NCI-H146 (cell line): ENCODE results near the gene TMEM234.

Experiments
- DNase-seq: peaks from one replicate; lab custom pipeline; 2025; lab: John Stamatoyannopoulos, UW

The TMEM234 gene

GRCh38 chr1:32178380-32179192 is 43.6 kb downstream of the TMEM234 start:
- no peak for DNase-seq

DNA sequence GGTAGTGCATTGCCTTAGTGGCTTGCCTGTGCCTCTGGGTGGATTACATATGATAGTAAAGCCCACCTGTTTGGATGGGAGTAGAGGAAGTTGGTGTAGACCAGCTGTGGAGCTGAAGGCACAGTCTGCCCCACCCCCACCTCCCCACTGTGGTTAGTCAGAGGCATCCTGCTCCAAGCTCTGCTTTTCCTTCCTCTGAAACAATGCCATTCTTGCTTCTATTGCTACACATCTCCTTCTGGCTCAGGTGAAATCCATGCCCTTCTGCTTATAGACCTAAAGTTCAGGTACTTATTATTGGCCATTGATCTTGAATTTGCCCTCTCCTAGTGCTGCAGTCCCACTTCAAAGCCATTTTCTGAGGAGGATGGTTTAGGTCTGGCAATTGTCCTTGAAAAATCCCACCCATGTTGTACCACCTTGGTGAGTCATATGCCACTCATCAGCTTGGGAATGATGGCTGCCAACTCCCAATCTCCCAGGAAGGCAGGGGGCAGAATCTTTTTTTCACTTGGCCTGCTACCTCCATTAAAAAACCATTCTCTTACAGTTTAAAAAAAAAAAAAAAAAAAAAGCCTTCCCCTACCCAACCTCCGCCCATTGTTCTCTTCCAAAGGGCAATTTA is 49.4 kb downstream of the TMEM234 start:
- no peak for DNase-seq

- DNase-seq: no peak
Measured at GRCh38 chr1:32170991-32171390, 51.2 kb downstream of the TMEM234 start.
